WTC11 (cell line): ENCODE results near the gene GNLY. TPM values are rescaled to one million over a fixed set of nuclear protein-coding genes. Genes with fewer than 3 reads are reported as not detected.

ENCODE experiments used
- ATAC-seq: fragments of 200-7000 bp; cut with Tn5 transposase; 2 replicates; pipeline ENCODE4 v1.10.0; 2021; ENCODE audit warnings: mild to moderate bottlenecking, moderate library complexity
- CTCF ChIA-PET: fragments of 300-600 bp; sonication (Branson Sonifier 250); formaldehyde crosslinking; loops from one replicate; lab custom pipeline; 2021; ENCODE audit warnings: antibody characterized with exemption; lab: Charles Lee
- POLR2A ChIA-PET: fragments of 350-600 bp; sonication (Branson Sonifier 250); formaldehyde crosslinking; loops from one replicate; lab custom pipeline; 2021; ENCODE audit warnings: antibody characterized with exemption; lab: Charles Lee
- DNase-seq: peaks from one replicate; pipeline ENCODE4 v3.0.0; 2021; ENCODE audit warnings: low spot score
- H3K27ac Mint-ChIP-seq: 2 replicates; pipeline ENCODE4 v1.8.0; 2021; ENCODE audit warnings: mixed read lengths
- H3K27me3 Mint-ChIP-seq: 2 replicates; pipeline ENCODE4 v1.8.0; 2021; ENCODE audit warnings: low read depth, mild to moderate bottlenecking, moderate library complexity, mixed read lengths
- H3K36me3 Mint-ChIP-seq: 2 replicates; pipeline ENCODE4 v1.8.0; 2021; ENCODE audit warnings: mixed read lengths
- H3K4me1 Mint-ChIP-seq: 2 replicates; pipeline ENCODE4 v1.8.0; 2022; ENCODE audit warnings: mixed read lengths
- H3K4me3 Mint-ChIP-seq: 2 replicates; pipeline ENCODE4 v1.8.0; 2021; ENCODE audit warnings: mild to moderate bottlenecking, moderate library complexity, mixed read lengths
- H3K9me3 Mint-ChIP-seq: 2 replicates; pipeline ENCODE4 v1.8.0; 2021; ENCODE audit warnings: mixed read lengths
- AR ChIP-seq: fragments of 250-450 bp; sonication (Bioruptor Pico); IDR thresholded peaks from 2 replicates; pipeline ENCODE4 v1.9.0; 2021; ENCODE audit warnings: mild to moderate bottlenecking
- ATF2 ChIP-seq: sonication (generic); formaldehyde crosslinking; IDR thresholded peaks from 2 replicates; pipeline ENCODE4 v1.8.1; 2022; ENCODE audit warnings: low read depth, missing genetic modification reagents, borderline replicate concordance
- ATF3 ChIP-seq: sonication (generic); formaldehyde crosslinking; conservative IDR thresholded peaks from 2 replicates; pipeline ENCODE4 v1.8.1; 2022; ENCODE audit warnings: mild to moderate bottlenecking, missing genetic modification reagents
- EMX1 ChIP-seq: fragments of 250-450 bp; sonication (Bioruptor Pico); IDR thresholded peaks from 2 replicates; pipeline ENCODE4 v1.8.0; 2021; ENCODE audit warnings: mild to moderate bottlenecking
- ETV6 ChIP-seq: sonication (generic); formaldehyde crosslinking; IDR thresholded peaks from 2 replicates; pipeline ENCODE4 v1.8.1; 2022; ENCODE audit warnings: mild to moderate bottlenecking, missing genetic modification reagents
- GABPB1 ChIP-seq: sonication (generic); formaldehyde crosslinking; IDR thresholded peaks from 2 replicates; pipeline ENCODE4 v1.8.1; 2023; ENCODE audit warnings: mild to moderate bottlenecking, missing genetic modification reagents
- JAZF1 ChIP-seq: fragments of 250-450 bp; sonication (Bioruptor Pico); IDR thresholded peaks from 2 replicates; pipeline ENCODE4 v1.9.0; 2021; ENCODE audit warnings: moderate library complexity, mild to moderate bottlenecking, inconsistent platforms
- KAT7 ChIP-seq: sonication (generic); formaldehyde crosslinking; IDR thresholded peaks from 2 replicates; pipeline ENCODE4 v1.8.1; 2023; ENCODE audit warnings: missing genetic modification reagents, mild to moderate bottlenecking, borderline replicate concordance
- MXD4 ChIP-seq: fragments of 250-450 bp; sonication (Bioruptor Pico); IDR thresholded peaks from 2 replicates; pipeline ENCODE4 v1.8.0; 2021; ENCODE audit warnings: mild to moderate bottlenecking, moderate library complexity, borderline replicate concordance
- NFATC4 ChIP-seq: fragments of 250-450 bp; sonication (Bioruptor Pico); IDR thresholded peaks from 2 replicates; pipeline ENCODE4 v1.9.0; 2021; ENCODE audit warnings: mild to moderate bottlenecking
- NFYB ChIP-seq: sonication (generic); formaldehyde crosslinking; conservative IDR thresholded peaks from 2 replicates; pipeline ENCODE4 v1.8.0; 2022; ENCODE audit warnings: low read depth, missing genetic modification reagents
- NR2C2 ChIP-seq: sonication (generic); formaldehyde crosslinking; IDR thresholded peaks from 2 replicates; pipeline ENCODE4 v1.8.0; 2022; ENCODE audit warnings: mild to moderate bottlenecking, missing genetic modification reagents
- NR3C1 ChIP-seq: sonication (generic); formaldehyde crosslinking; conservative IDR thresholded peaks from 2 replicates; pipeline ENCODE4 v1.8.1; 2023; ENCODE audit warnings: low read depth, mild to moderate bottlenecking, missing genetic modification reagents
- RORB ChIP-seq: fragments of 250-450 bp; sonication (Bioruptor Pico); IDR thresholded peaks from 2 replicates; pipeline ENCODE4 v1.9.0; 2021; ENCODE audit warnings: mild to moderate bottlenecking
- SP1 ChIP-seq: sonication (generic); formaldehyde crosslinking; conservative IDR thresholded peaks from 2 replicates; pipeline ENCODE4 v1.8.1; 2022; ENCODE audit warnings: missing genetic modification reagents
- TEAD1 ChIP-seq: sonication (generic); formaldehyde crosslinking; IDR thresholded peaks from 2 replicates; pipeline ENCODE4 v1.8.0; 2022; ENCODE audit warnings: mild to moderate bottlenecking, missing genetic modification reagents
- TEAD4 ChIP-seq: sonication (generic); formaldehyde crosslinking; IDR thresholded peaks from 2 replicates; pipeline ENCODE4 v1.8.0; 2022; ENCODE audit warnings: mild to moderate bottlenecking, missing genetic modification reagents
- TP53 ChIP-seq: sonication (generic); formaldehyde crosslinking; IDR thresholded peaks from 2 replicates; pipeline ENCODE4 v1.8.1; 2023; ENCODE audit warnings: mild to moderate bottlenecking, missing genetic modification reagents
- ZBTB21 ChIP-seq: sonication (generic); formaldehyde crosslinking; IDR thresholded peaks from 2 replicates; pipeline ENCODE4 v1.8.1; 2023; ENCODE audit warnings: mild to moderate bottlenecking, missing genetic modification reagents, borderline replicate concordance
- ZMAT4 ChIP-seq: fragments of 250-450 bp; sonication (Bioruptor Pico); IDR thresholded peaks from 2 replicates; pipeline ENCODE4 v1.9.0; 2021; ENCODE audit warnings: mild to moderate bottlenecking
- ZNF317 ChIP-seq: sonication (generic); formaldehyde crosslinking; IDR thresholded peaks from 2 replicates; pipeline ENCODE4 v1.8.1; 2023; ENCODE audit warnings: low read depth, mild to moderate bottlenecking, moderate library complexity, missing genetic modification reagents, borderline replicate concordance
- ZNF425 ChIP-seq: fragments of 250-450 bp; sonication (Bioruptor Pico); conservative IDR thresholded peaks from 2 replicates; pipeline ENCODE4 v1.9.0; 2021; ENCODE audit warnings: mild to moderate bottlenecking
- ZSCAN18 ChIP-seq: fragments of 250-450 bp; sonication (Bioruptor Pico); IDR thresholded peaks from 2 replicates; pipeline ENCODE4 v2.1.2; 2022; ENCODE audit warnings: mild to moderate bottlenecking, moderate library complexity
- total RNA-seq: library from RNA; stranded (reverse); gene quantifications from 3 replicates; pipeline ENCODE4 v1.2.3, GENCODE V29; 2021

The GNLY gene
- total RNA-seq, 1 experiment from 2014 or later: not detected

GRCh38 chr2:85681372-85681763, 12.8 kb upstream of the GNLY start:
- Mint-ChIP-seq H3K27ac (no peak overlapping the region), H3K27me3 (peaks cover 7% of the 10 kb centered on the region), H3K36me3 (no peaks in the 10 kb centered on the region), H3K4me1 (peaks cover 11% of the 10 kb centered on the region), H3K9me3 (no peaks in the 10 kb centered on the region)
- DNase-seq (no peak), ATAC-seq (no peak)
- CTCF ChIA-PET: interaction anchor here (1.3 to 4.3 kb wide), 2 partner anchors 25 to 47 kb away, joined by 3 to 42 read pairs; no protein-coding TSS in a partner anchor
- POLR2A ChIA-PET: interaction anchor here (0.6 kb wide), 1 partner anchor 362 kb away, joined by 9 read pairs; no protein-coding TSS in a partner anchor
- TF ChIP-seq ZNF425 (no peak), GABPB1 (CRISPR knock-in tag) (no peak)
- TF ChIP-seq, all 79 proteins: peak for 0
- H3K4me3 Mint-ChIP-seq: no peak overlapping the region

GRCh38 chr2:85681776-85682175, 12.4 kb upstream of the GNLY start:
- POLR2A ChIA-PET: interaction anchor here (0.6 kb wide), 1 partner anchor 363 kb away, joined by 9 read pairs; no protein-coding TSS in a partner anchor
- ATAC-seq: no peak
- H3K27ac Mint-ChIP-seq: no peak overlapping the region
- no peak overlapping the region for H3K4me3 Mint-ChIP-seq
- H3K4me1 Mint-ChIP-seq: peaks cover 8% of the 10 kb centered on the region
- no peaks in the 10 kb centered on the region for H3K9me3 Mint-ChIP-seq
- no peaks in the 10 kb centered on the region for H3K36me3 Mint-ChIP-seq
- DNase-seq: no peak
- TF ChIP-seq NR3C1 (no peak), ZNF317 (CRISPR knock-in tag) (no peak), TEAD4 (no peak), ZSCAN18 (no peak), ATF3 (no peak), JAZF1 (CRISPR knock-in tag) (no peak), NFATC4 (CRISPR knock-in tag) (no peak), TEAD1 (CRISPR knock-in tag) (no peak), NFYB (CRISPR knock-in tag) (no peak), SP1 (CRISPR knock-in tag) (no peak), ZNF425 (no peak), ETV6 (CRISPR knock-in tag) (no peak), RORB (no peak), ZMAT4 (CRISPR knock-in tag) (no peak), NR2C2 (CRISPR knock-in tag) (no peak), KAT7 (CRISPR knock-in tag) (no peak), TP53 (no peak)
- peaks cover 7% of the 10 kb centered on the region for H3K27me3 Mint-ChIP-seq
- CTCF ChIA-PET: interaction anchor here (0.6 to 4.3 kb wide), 3 partner anchors 20 to 47 kb away, joined by 3 to 42 read pairs (median 3); no protein-coding TSS in a partner anchor

- ChIA-PET CTCF (interaction anchor here (0.6 to 0.7 kb wide), 2 partner anchors 19 to 45 kb away, joined by 3 read pairs; no protein-coding TSS in a partner anchor), POLR2A (no interaction called here)
- ATAC-seq (no peak), DNase-seq (no peak)
- Mint-ChIP-seq H3K9me3 (no peaks in the 10 kb centered on the region), H3K36me3 (no peaks in the 10 kb centered on the region), H3K27ac (no peak overlapping the region), H3K27me3 (peaks cover 7% of the 10 kb centered on the region), H3K4me1 (peaks cover 11% of the 10 kb centered on the region), H3K4me3 (no peak overlapping the region)
- TF ChIP-seq TP53 (no peak), SP1 (CRISPR knock-in tag) (no peak), ATF2 (CRISPR knock-in tag) (no peak), AR (CRISPR knock-in tag) (no peak), MXD4 (CRISPR knock-in tag) (no peak), ZBTB21 (CRISPR knock-in tag) (no peak), EMX1 (CRISPR knock-in tag) (no peak)
Observed at GRCh38 chr2:85682378-85682777, 11.8 kb upstream of the GNLY start.
